Spleen (tissue), 11 donors: ENCODE data around the gene TEX52. TPM values are rescaled to one million over a fixed set of nuclear protein-coding genes. Genes with fewer than 3 reads are reported as not detected.
A peak's percentile ranks its signal among the peaks of the same experiment; 100 is the strongest.

ENCODE experiments used
- DNase-seq: peaks from one replicate; pipeline ENCODE4 v3.0.0-alpha.2; 2020
- H3K27ac ChIP-seq, 8 donors: fragments of 200-600 bp; sonication (generic) in 7 of 8; 1 replicate in 4 of 8; 2 replicates in 4 of 8; pipeline versions ENCODE4 v1.5.0 to v1.8.0; 2016 to 2021; ENCODE audit warnings: inconsistent platforms in 4 of 8, mild to moderate bottlenecking in 4 of 8, moderate library complexity in 1 of 8
- H3K27me3 ChIP-seq, 7 donors: fragments of 200-600 bp; sonication (generic) in 6 of 7; replicated peaks in 1 of 7; 1 replicate in 4 of 7; 2 replicates in 3 of 7; pipeline versions ENCODE4 v1.5.0 to v1.8.0; 2016 to 2021; ENCODE audit warnings: inconsistent platforms in 3 of 7, mild to moderate bottlenecking in 1 of 7
- H3K36me3 ChIP-seq, 6 donors: fragments of 200-600 bp; sonication (generic) in 5 of 6; 1 replicate in 4 of 6; 2 replicates in 2 of 6; pipeline versions ENCODE4 v1.5.0 to v1.8.0; 2016 to 2021; ENCODE audit warnings: inconsistent platforms in 2 of 6
- H3K4me1 ChIP-seq, 6 donors: fragments of 200-600 bp; sonication (generic) in 5 of 6; 1 replicate in 3 of 6; 2 replicates in 3 of 6; pipeline versions ENCODE4 v1.5.0 to v1.8.0; 2016 to 2021; ENCODE audit warnings: inconsistent platforms in 3 of 6
- H3K4me3 ChIP-seq, 8 donors: fragments of 200-600 bp; sonication (generic) in 7 of 8; 1 replicate in 4 of 8; 2 replicates in 4 of 8; pipeline versions ENCODE4 v1.5.0 to v1.8.0; 2016 to 2021; ENCODE audit warnings: inconsistent platforms in 4 of 8, mild to moderate bottlenecking in 4 of 8, moderate library complexity in 2 of 8
- H3K9me3 ChIP-seq, 8 donors: fragments of 200-600 bp; sonication (generic) in 7 of 8; 1 replicate in 4 of 8; 2 replicates in 4 of 8; pipeline versions ENCODE4 v1.5.0 to v1.8.0; 2016 to 2021; ENCODE audit warnings: inconsistent platforms in 4 of 8
- CTCF ChIP-seq, 11 experiments: fragments of 200-600 bp in 7 of 11; fragments of 450-650 bp in 4 of 11; sonication (generic) in 4 of 11; IDR thresholded peaks in 8 of 11; conservative IDR thresholded peaks in 3 of 11; 1 replicate in 7 of 11; 2 replicates in 4 of 11; pipeline versions ENCODE4 v1.4.0 to v1.8.0; 2016 to 2021; ENCODE audit warnings: antibody characterized with exemption in 11 of 11, inconsistent platforms in 4 of 11, mild to moderate bottlenecking in 1 of 11
- POLR2A ChIP-seq, 3 donors: fragments of 450-650 bp; IDR thresholded peaks; one replicate each; pipeline ENCODE4 v1.5.1; 2017; ENCODE audit warnings: antibody characterized with exemption in 3 of 3, mild to moderate bottlenecking in 1 of 3
- POLR2AphosphoS5 ChIP-seq, 3 donors: sonication (generic); formaldehyde crosslinking; IDR thresholded peaks; one replicate each; pipeline ENCODE4 v1.5.1; 2017; ENCODE audit warnings: antibody characterized with exemption in 3 of 3
- WGBS, 5 donors: extraction: QIAGEN DNeasy Blood & Tissue Kit in 3 of 5; methylation state at CpG; one replicate each; pipeline versions ENCODE4 v1.1.5 to v1.1.7; 2013 to 2018; 5-methylcytosine and 5-hydroxymethylcytosine counted together
- intact Hi-C: fragments of 100-400 bp; cut with DNase I; formaldehyde crosslinking; loops from one replicate; pipeline ENCODE4 v1.15.0; 2023; ENCODE audit warnings: low total_unique reads
- polyA plus RNA-seq, 3 donors: library from polyadenylated mRNA; stranded (reverse); fragments of 200-250 nt; gene quantifications; one replicate each; pipeline ENCODE4 v1.2.1, GENCODE V29; 2013
- total RNA-seq, 7 donors: library from RNA; depleted of rRNA in 3 of 7; stranded (reverse); fragments of >200 nt in 3 of 7; fragmentation: NEBNext Ultra II Directional in 4 of 7; extraction: Animal tissue kit (Norgen Biotek cat#: 25700) in 4 of 7; gene quantifications; one replicate each; pipeline versions ENCODE4 v1.1.0 to v1.2.1, GENCODE V29; 2016 to 2021
- donor health status: healthy with polysubstance abuse.
- donor health status: DM: no; HTN: no; CAD: no; lungs with moderate emphysema.
- donor health status: DM: no; HTN: no; CAD: no.
- donor health status: Bipolar disorder and iron deficiency.
- donor health status: healthy.
- donor health status: DM: no; HTN: no; CAD: no.
- donor health status: DM: yes; HTN: yes; CAD: no.

The TEX52 gene
- total and polyA plus RNA-seq, 10 donors, result not detected

- WGBS, 5 donors, result 70 to 92% (median 86%) methylated on average over 2 of the region's 2 CpGs
- TF ChIP-seq POLR2A (IDR thresholded peaks at IDR 0.05) (no peak), CTCF (IDR thresholded peaks at IDR 0.05 in 8 of 11, conservative IDR thresholded peaks at IDR 0.05 in 3 of 11) (no peak), POLR2AphosphoS5 (IDR thresholded peaks at IDR 0.05) (no peak)
- Histone ChIP-seq H3K36me3 (peaks cover 0 to 75% (median 13%) of the 10 kb centered on the region in 6 donors), H3K4me3 (no peak overlapping the region), H3K4me1 (peaks cover 0 to 5% (median 0%) of the 10 kb centered on the region in 6 donors), H3K27ac (peak overlapping the region in 6 of 8 donors; percentile 36 to 67 (median 58)), H3K9me3 (no peaks in the 10 kb centered on the region), H3K27me3 (no peaks in the 10 kb centered on the region)
- no peak for DNase-seq
- intact Hi-C loops, result no loop called here
Measured at GRCh38 chr12:2858334-2858733, 1.5 kb upstream of the TEX52 start.

- Histone ChIP-seq H3K4me3 (no peak overlapping the region), H3K27me3 (no peaks in the 10 kb centered on the region), H3K27ac (no peak overlapping the region), H3K9me3 (no peaks in the 10 kb centered on the region), H3K36me3 (peaks cover 0 to 68% (median 13%) of the 10 kb centered on the region in 6 donors), H3K4me1 (peaks cover 0 to 5% (median 0%) of the 10 kb centered on the region in 6 donors)
- 93 to 99% (median 97%) methylated on average over 7 of the region's 7 CpGs for WGBS, 5 donors
- TF ChIP-seq POLR2AphosphoS5 (IDR thresholded peaks at IDR 0.05) (no peak), CTCF (IDR thresholded peaks at IDR 0.05 in 8 of 11, conservative IDR thresholded peaks at IDR 0.05 in 3 of 11) (no peak), POLR2A (IDR thresholded peaks at IDR 0.05) (no peak)
- peak; percentile 22 for DNase-seq
- intact Hi-C loops, result no loop called here
Measured at GRCh38 chr12:2857576-2857975, 737 bp upstream of the TEX52 start.

GRCh38 chr12:2856051-2856450 lies 788 bp downstream of the TEX52 start:
- Histone ChIP-seq H3K27me3 (no peaks in the 10 kb centered on the region), H3K27ac (no peak overlapping the region), H3K9me3 (no peaks in the 10 kb centered on the region), H3K4me1 (peaks cover 0 to 5% (median 0%) of the 10 kb centered on the region in 6 donors), H3K4me3 (no peak overlapping the region), H3K36me3 (peaks cover 0 to 59% (median 13%) of the 10 kb centered on the region in 6 donors)
- intact Hi-C loops, result no loop called here
- TF ChIP-seq POLR2A (IDR thresholded peaks at IDR 0.05), result no peak
- no peak for TF ChIP-seq CTCF (IDR thresholded peaks at IDR 0.05 in 8 of 11, conservative IDR thresholded peaks at IDR 0.05 in 3 of 11)
- TF ChIP-seq POLR2AphosphoS5 (IDR thresholded peaks at IDR 0.05), result no peak
- WGBS, 5 donors, result 87 to 97% (median 92%) methylated on average over 3 of the region's 3 CpGs
- DNase-seq, result no peak

GRCh38 chr12:2855546-2855945 lies 1.3 kb downstream of the TEX52 start:
- H3K27ac ChIP-seq, result no peak overlapping the region
- H3K4me3 ChIP-seq, result no peak overlapping the region
- WGBS, 5 donors, result 80 to 94% (median 92%) methylated on average over 7 of the region's 7 CpGs
- no peaks in the 10 kb centered on the region for H3K9me3 ChIP-seq
- intact Hi-C loops, result no loop called here
- no peak for DNase-seq
- H3K4me1 ChIP-seq, result peaks cover 0 to 5% (median 0%) of the 10 kb centered on the region in 6 donors
- H3K36me3 ChIP-seq, result peaks cover 0 to 59% (median 13%) of the 10 kb centered on the region in 6 donors
- no peaks in the 10 kb centered on the region for H3K27me3 ChIP-seq
- TF ChIP-seq POLR2A (IDR thresholded peaks at IDR 0.05), result no peak
